Measurements from ENCODE around the gene P3H3.
"Not testable (repeated sequence)": the region's sequence is repeated elsewhere in the genome, so short reads cannot be mapped to it uniquely, and the experiment has no call there.

P3H3 gene

DNA sequence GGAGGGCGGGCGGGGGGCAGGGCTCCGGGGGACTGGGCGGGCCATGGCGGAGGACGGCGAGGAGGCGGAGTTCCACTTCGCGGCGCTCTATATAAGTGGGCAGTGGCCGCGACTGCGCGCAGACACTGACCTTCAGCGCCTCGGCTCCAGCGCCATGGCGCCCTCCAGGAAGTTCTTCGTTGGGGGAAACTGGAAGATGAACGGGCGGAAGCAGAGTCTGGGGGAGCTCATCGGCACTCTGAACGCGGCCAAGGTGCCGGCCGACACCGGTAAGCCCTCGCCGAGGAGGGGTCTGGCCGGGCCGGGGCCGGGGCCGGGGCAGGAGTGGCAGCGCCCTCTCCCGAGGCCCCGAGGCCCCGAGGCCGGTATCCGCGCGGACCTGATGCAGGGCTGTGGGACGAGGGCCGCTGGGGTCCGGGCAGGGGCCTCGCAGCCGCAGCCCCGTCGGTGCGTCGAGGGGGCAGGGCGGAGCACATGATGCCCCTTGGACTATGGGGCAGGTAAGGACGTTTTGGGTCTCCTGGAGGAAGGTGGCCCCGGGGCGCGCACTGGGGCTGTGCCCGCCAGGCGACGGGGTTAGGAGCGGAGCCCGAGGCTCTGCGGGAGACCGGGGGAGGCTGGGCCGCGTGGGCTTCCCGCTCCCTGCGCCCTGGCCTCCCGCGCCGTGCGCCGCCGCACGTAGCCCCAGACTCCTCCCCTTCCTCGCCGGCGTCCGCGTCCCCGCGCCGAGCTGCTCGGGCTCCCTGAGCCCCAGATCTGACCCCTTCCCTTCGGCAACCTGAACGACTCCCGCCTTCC is 39.4 kb downstream of the P3H3 start, which contains the start of gene TPI1:
TPI1 (plus strand) TSS at position 119 of the 798 bp plus-strand sequence; CDS start at position 155, 36 bp downstream.
- peak; percentile 84 for DNase-seq (ENCODE audit: low read depth)

DNA sequence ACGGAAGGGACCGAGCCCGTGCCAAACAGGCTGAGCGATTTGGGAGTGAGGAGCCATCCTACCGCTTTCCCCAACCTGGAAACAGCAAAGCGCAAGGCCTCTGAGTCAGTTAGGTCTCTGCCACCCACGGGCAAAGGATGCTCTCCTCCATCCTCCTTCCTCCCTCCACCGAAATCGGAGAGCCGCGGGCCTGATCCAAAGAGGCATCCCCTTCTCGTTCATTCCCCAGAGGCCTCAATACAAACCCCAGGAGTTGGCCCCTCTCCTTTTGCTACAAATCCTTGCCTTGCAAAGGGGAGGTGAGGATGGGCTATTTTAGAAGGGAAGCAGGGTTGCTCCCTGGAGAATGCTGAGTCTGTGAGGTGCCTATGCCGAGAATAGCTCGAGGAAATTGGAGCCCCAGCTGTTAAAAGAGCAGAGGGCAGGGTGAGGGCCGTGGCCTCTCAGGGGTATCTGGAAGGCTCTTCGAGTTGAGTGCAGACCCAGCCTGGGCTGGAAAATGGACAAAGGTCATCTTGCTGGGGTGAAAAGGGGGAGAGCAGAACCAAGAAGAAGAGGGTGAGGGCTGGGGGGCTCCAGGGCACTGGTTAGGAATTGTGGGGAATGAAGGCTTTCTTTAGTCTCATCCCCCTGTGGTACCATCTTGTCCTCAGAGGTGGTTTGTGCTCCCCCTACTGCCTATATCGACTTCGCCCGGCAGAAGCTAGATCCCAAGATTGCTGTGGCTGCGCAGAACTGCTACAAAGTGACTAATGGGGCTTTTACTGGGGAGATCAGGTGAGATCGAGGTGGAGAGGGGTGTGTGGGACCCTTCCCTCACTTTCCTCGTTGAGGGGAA is 40.2 kb downstream of the P3H3 start:
- peak; percentile 41 for DNase-seq (ENCODE audit: low read depth)

DNA sequence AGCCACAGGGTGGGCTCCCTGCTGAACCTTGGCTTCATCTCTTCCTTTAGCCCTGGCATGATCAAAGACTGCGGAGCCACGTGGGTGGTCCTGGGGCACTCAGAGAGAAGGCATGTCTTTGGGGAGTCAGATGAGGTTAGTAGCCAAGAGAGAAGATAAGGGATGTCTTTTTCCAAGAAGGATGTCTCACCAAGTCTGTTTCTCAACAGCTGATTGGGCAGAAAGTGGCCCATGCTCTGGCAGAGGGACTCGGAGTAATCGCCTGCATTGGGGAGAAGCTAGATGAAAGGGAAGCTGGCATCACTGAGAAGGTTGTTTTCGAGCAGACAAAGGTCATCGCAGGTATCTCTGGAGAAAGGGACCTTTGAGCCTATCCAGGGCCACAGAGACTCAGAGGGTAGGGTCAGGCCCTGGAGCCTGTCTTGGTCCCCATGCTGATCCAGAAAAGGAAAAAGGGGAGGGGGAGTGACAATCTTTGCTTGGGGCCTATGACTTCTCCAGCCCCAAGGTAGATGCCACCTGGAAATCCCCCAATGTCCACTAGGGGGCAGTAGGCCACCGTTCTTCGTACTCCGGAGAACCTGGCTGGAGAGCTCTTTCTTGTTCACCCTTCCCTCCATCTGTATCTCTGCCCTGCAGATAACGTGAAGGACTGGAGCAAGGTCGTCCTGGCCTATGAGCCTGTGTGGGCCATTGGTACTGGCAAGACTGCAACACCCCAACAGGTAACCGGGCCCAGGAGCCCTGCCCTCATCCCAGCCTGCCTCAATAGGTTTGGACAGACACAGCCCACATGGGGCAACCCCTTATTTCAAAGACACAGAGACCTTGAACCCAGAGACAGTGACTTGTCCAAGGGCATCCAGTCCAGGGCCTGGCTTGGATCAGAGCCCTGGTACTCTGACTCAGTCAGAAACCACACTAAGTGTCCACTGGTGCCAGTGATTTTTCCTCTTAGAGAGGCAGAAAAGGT is 41.1 kb downstream of the P3H3 start:
- peak; percentile 76 for DNase-seq (ENCODE audit: low read depth)

DNA sequence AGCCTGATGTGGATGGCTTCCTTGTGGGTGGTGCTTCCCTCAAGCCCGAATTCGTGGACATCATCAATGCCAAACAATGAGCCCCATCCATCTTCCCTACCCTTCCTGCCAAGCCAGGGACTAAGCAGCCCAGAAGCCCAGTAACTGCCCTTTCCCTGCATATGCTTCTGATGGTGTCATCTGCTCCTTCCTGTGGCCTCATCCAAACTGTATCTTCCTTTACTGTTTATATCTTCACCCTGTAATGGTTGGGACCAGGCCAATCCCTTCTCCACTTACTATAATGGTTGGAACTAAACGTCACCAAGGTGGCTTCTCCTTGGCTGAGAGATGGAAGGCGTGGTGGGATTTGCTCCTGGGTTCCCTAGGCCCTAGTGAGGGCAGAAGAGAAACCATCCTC is 42.1 kb downstream of the P3H3 start:
- peak; percentile 38 for DNase-seq (ENCODE audit: low read depth)

DNA sequence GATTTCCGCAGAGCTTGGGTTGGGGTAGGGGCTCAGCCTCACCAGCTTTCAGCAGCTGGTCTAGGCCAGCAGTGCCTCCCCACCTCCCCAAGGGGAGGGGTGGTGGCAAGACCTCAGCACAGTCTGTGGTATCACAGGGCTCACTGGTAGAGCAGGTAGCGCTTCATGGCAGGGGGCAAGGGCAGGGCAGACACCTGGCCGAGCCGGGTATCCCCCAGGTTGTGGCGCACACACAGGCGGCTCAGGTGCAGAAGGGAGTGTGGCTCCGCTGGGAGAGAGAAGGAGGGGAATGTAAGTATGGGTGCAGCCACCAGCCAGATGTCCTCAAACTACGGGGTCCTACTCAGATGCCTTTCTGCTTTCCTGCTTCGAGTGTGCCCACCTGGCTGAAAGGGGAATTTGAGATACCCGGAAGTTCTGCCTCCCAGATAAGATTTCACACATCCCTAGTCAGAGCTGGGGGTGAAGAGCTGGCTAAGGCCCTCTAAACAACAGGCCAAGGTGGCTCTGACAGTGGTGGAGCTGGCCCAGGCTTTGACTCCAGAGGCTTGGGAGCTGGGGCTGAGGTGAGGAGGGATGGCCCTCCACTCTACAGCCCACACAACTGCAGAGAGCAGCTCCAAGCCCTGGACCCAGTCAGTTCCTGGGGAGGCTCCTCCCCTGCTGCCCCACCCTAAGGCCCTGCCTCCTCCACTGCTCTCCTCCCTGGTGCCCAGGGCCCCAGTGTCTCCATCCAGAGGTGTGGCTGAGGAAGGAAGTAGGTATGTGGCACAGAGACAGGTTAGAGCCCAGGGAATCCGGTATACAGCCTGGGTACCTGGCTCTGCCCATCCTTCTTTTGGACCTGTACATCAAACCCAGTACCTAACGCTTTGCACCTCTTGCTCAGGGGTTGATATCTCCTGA is 43.1 kb downstream of the P3H3 start:
- peak; percentile 52 for DNase-seq (ENCODE audit: low read depth)

DNA sequence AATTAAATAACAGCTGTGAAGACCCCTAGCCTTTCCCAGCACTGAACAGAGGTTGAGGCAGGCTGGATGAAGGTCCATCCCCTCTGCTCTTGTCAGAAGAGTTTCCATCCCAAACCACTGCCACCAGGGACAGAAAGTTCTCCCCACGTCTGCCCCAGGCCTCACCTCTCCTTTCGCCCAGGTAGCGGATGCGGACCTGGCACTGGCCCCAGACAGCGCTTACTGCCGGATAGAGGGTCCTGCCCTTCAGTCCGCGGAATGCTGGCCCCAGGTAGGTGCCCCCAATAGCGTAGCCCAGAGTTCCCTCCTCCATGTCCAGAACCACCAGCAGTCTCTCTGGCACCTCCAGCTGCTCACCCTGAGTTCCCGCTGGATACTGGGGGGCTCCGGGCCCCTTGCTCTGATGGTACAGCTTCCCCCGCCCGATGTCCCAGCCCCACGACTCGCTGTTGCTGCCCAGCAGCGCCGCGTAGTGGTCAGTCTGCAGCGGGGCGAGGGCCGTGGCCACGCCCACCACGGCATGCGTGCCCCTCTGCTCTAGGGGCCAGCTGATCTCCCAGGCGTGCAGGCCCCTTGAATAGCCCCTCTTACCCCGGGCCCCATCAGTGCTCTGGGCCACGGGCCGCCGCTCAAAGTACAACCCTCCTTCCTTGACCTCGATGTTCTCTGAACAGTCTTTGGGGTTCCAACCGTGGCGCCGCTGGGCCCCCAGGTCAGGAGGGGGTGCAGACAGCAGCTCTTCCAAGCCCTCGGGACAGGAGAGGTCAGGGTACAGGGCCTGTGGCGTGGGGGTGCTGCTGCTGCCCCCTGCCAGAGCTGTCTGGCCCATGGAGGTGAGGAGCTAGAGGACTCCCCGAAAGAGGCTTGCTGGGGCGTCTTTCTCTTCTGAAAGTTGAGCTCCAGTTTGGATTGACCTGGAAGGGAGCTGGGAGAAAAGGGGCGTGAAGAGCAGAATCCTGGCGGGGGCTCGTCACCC is 44.2 kb downstream of the P3H3 start:
- peak; percentile 77 for DNase-seq (ENCODE audit: low read depth)

DNA sequence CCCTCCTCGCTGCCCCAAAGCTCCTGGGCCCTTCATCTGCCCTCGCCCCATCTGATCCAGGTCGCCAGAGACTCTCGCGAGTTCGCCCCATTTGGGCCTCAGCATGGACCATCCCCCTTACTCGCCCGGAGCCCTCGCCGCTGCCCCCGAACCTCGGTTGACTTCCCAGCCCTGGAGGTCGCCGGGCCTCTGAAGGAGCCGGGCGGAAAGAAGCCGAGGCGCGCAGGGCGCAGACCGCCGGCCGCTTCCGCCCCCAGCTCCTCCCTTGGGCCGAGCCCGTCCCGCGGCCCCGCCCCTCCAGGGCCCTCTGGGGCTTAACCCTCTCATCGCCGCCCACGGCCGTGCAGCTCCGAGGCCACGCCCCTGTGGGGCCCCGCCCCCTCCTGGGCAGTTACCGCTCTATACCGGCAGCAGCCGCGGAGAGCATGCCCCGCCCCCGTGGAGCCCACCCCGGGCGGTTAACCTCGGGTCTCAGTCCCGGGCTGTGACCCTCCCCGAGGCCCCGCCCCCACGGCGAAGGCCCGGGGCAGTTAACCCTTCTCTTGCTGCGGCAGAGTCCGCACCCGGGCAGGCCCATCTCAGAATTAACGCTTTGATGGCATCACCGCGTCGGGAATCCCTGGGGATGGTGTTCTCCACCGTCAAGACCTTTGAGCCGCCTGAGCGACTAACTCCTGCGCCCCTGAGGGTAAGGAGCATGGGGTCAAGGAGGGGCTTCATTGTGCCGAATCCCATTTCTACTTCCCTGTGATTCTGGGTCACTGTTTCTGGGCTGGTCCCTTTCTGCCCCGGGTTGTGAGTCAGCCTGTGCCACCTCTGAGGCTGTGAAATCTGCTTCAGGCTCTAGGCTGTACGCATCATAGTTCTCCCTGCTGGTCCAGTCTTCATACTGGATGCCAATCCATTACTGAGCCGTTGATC is 45.1 kb downstream of the P3H3 start, which contains the start of gene SPSB2:
SPSB2 (minus strand) TSS at position 210 of the 921 bp plus-strand sequence. CDS start 402 bp downstream, outside the sequence.
- peak; percentile 95 for DNase-seq (ENCODE audit: low read depth)

DNA sequence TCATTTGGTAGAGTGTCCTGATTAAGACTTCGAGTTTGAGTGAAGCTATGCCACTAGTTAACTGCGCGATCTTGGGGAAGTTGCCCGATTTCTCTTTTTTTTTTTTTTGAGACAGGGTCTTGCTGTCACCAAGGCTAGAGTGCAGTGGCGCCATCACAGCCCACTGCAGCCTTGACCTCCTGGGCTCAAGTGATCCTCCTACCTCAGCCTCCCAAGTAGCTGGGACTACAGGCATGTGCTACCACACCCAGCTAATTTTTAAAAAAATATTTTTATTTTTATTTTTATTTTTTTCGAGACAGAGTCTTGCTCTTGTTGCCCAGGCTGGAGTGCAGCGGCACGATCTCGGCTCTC is 45.8 kb downstream of the P3H3 start:
- not testable (repeated sequence) for DNase-seq (ENCODE audit: low read depth)

DNA sequence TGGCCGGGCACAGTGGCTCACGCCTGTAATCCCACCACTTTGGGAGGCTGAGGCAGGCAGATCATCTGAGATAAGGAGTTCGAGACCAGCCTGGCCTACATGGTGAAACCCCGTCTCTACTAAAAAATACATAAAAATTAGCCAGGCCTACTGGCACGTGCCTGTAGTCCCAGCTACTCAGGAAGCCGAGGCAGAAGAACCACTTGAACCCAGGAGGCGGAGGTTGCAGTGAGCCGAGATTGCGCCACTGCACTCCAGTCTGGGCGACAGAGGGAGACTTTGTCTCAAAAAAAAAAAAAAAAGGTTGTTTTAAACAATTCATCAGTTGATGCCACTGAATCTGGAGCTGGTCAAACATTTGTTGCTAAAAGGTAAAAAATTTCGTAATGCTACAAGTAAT is 51.6 kb downstream of the P3H3 start:
- not testable (repeated sequence) for DNase-seq (ENCODE audit: low read depth)

DNA sequence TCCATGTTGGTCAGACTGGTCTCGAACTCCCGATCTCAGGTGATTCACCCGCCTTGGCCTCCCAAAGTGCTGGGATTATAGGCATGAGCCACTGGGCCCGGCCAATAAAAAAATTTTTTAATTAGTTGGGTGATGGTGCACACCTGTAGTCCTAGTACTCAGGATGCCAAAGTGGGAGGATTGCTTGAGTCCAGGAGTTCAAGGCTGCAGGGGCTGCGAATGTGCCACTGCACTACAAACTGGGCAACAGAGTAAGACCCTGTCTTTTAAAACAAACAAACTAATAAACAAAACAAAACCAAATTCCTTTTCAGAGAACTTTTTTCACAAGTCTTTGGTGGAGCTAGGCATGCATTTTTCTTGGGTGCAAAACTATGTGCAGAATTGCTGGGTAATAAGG is 55.0 kb downstream of the P3H3 start:
- DNase-seq (ENCODE audit: low read depth) = no peak

DNA sequence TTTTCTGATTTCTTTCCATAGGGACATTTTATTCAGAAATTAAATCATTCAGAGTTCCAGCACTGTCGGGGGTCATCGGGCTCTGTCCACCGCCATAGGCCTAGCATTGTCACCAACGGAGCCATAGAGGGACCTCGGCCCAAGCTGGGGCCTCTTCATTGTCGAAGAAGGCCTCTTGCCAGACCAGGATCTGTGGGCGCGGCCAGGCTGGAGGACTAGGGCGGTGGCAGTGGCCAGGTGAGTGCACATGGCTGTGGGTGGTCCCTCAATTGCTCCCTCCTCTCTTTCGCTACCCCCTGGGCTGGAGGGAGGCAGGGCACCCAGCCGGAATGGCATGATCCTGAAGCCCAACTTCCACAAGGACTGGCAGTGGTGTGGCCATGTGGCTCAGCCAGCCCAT is 55.5 kb downstream of the P3H3 start:
- no peak for DNase-seq (ENCODE audit: low read depth)

DNA sequence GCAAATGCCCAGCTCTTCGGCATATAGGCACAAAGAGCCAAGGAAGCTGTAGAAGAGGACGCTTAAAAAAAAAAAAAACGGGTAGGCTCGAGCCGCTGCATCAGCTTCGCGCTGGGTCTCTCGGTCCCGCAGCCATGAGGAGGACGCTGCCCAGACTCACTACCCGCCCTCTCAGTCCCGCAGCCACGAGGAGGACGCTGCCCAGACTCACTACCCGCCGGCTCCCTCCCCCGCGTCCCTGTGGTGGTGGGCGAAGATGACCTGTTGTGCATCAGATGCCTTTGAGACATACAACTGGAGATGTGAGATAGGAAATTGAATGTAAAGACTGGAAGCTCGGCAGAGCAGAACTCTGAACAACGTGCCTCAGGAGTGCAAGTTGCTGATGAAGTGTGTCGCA is 56.3 kb downstream of the P3H3 start:
- DNase-seq (ENCODE audit: low read depth) = no peak

DNA sequence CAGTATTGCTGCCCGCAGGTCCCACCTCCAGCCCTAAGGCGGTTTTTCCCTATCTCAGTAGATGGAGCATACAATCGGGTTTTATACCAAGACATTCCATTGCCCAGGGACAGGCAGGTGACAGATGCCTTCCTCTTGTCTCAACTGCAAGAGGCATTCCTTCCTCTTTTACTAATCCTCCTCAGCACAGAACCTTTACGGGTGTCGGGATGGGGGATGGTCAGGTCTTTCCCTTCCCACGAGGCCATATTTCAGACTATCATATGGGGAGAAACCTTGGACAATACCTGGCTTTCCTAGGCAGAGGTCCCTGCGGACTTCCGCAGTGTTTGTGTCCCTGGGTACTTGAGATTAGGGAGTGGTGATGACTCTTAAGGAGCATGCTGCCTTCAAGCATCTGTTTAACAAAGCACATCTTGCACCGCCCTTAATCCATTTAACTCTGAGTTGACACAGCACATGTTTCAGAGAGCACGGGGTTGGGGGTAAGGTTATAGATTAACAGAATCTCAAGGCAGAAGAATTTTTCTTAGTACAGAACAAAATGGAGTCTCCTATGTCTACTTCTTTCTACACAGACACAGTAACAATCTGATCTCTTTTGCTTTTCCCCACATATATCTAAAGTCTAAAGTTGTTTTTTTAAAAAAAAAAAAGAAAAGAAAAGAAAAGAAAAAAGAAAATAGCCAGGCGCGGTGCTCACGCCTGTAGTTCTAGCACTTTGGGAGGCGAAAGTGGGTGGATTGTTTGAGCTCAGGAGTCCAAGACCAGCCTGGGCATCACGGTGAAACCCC is 58.2 kb downstream of the P3H3 start:
- not testable (repeated sequence) for DNase-seq (ENCODE audit: low read depth)

DNA sequence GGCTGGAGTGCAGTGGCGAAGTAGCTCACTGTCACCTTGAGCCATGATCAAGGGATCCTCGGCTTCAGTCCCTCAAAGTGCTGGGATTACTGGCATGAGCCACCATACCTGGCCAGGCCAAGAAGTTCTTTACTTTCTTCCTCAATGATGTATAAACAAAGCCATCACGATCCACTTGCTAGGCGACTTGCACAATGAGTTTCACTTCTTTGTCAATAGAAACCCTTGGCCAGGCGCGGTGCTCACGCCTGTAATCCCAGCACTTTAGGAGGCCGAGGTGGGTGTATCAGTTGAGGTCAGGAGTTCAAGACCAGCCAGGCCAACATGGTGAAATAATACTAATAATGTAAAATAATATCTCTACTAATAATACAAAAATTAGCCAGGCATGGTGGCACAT is 59.3 kb downstream of the P3H3 start:
- no peak for DNase-seq (ENCODE audit: low read depth)

DNA sequence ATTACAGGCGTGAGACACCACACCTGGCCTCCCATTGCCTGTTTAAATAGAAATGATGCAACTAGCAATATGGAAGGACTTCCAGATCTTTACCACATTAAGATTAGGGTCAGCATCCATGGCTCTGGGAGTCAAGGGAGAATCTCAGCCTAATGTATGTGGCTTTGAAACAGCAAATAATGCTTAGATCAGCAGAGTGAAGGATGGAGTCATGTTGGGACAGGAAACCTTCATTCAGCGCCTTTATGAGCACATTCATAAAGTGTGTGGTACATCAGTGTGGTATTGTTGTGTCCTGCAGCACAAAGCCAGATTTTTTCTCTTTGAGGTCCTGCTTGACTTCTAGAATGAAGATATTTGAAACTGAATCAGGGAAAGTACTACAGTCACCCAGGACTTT is 60.2 kb downstream of the P3H3 start:
- DNase-seq (ENCODE audit: low read depth) = no peak

DNA sequence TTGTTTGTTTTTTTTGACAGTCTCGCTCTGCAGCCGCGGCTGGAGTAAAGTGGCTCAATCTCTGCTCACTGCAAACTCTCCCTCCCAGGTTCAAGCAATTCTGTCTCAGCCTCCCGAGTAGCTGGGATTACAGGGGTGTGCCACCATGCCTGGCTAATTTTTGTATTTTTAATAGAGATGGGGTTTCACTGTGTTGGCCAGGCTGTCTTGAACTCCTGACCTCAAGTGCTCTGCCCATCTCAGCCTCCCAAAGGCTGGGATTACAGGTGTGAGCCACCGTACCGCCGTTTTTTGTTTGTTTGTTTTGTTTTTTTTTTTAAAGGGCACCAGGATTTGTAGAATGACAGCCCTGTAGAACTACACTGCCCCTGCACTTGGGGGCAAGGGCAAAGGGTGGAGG is 60.6 kb downstream of the P3H3 start:
- not testable (repeated sequence) for DNase-seq (ENCODE audit: low read depth)

All from EH (cell line).